Ammon's horn (tissue), 1 donor: Measurements from ENCODE around the gene C17orf100.
"Not testable (repeated sequence)": the region's sequence is repeated elsewhere in the genome, so short reads cannot be mapped to it uniquely, and the experiment has no call there.

Source experiments
- DNase-seq: peaks from one replicate; pipeline ENCODE4 v3.0.0-alpha.2; 2016; ENCODE audit warnings: low spot score

The C17orf100 gene

DNA sequence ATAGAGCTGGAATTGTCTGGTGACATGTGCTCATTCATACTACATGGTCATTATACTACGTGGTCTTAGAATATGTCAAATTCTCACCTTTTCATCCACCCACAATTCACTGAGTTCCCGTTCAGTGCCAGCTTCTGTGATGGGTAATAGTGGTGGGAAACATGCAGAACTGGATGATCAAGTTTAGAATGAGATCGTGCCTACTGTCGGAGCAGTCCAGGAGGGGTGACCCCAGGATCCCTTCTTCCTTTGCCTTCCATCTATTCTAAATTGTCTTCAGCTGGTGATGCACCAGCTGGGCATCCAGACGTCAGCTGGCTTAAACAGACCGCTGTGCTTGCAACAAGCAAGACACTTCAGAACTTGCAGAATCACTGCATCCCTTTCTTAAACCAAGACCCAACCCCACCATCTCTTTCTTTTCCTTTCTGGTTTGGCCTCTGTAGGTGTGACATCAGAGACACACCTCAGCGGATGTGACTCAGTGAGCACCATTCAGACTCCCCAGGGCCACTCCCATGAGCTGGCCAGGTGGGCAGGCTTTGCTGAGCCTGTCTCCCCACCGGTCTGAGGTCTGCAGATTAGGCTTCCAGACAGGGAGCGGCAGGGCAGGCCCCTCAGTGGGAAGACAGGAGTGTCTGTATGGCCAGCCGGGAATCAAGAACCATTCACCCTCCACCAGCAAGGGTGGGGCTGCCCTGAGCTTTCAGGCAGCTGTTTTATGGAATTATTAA lies 18.1 kb downstream of the C17orf100 start:
- no peak for DNase-seq

DNA sequence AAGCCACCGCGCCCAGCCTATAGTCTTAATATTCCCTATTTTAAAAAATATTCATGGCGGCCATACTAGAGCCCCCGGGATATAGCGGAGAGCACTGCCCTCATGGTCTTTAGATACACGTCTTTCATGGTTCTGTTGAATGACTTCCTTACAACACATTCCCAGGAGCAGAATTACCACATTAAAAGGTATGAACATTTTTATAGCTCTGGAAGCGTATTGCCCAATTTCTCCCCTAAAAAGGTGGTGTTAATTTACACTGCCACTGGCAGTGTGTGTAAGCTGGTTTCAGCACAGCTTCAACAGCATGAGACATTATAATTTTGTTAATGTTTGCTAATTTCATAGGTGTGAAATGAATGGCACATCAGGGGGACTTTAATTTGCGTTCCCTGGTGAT lies 19.0 kb downstream of the C17orf100 start:
- no peak for DNase-seq

DNA sequence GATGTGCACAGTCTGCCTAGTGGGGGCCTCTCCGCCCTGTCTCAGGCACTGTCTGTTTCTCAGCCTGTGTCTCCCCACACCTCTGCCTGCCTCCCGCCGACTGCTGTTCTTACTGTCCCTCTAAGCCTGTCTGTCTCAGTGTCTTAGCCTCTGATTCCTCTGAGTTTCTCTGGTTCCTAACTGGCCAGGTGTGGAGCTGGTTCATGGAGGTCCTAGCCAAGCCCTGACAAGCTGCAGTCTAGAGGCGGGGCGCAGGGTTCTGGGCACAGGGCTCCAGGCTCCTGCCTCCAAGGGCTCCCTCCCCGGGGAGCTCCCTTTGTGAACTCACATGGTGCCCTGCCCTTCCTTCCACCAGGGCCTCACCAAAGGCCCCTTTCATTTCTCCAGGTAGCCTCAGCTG lies 19.4 kb downstream of the C17orf100 start:
- DNase-seq, result no peak

DNA sequence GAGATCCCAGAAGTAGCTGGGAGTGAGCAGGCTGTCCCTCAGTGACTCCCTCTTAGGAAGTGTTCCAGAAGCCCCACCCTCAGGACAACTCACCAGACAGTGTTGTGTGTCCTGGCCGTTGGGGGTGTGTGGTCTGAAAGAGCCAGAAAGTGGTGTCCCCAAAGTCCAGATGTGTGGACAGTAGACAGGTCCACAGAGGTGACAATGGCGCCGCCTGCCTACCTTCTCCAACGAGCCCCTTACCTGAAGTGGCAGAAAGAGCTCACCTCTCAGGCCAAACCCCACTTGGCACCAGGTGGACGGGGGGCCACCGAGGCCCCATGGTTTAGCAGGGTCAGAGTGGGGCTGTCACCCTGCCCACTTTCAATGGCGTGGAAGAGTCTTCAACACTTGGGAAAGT lies 19.9 kb downstream of the C17orf100 start:
- DNase-seq, result no peak

DNA sequence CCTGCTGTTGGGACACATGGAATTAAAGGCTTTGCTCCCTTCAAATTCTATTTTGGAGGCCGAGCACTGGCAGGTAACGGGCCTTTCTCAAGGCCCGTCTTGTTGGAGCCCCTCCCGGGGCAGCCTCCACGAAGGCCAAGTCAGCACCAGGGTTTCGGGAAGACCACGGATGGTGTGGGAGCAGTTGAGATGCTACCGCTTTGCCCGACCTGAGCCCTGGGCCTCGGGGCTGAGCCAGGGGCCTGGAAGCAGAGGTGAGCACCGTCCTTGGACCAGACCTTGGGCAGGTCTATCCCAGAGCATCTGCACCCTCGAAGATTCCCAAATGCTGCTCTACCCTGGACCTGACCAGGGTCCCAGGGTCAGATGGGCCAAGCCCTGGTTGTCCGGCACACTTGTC lies 23.0 kb downstream of the C17orf100 start:
- DNase-seq, result no peak

DNA sequence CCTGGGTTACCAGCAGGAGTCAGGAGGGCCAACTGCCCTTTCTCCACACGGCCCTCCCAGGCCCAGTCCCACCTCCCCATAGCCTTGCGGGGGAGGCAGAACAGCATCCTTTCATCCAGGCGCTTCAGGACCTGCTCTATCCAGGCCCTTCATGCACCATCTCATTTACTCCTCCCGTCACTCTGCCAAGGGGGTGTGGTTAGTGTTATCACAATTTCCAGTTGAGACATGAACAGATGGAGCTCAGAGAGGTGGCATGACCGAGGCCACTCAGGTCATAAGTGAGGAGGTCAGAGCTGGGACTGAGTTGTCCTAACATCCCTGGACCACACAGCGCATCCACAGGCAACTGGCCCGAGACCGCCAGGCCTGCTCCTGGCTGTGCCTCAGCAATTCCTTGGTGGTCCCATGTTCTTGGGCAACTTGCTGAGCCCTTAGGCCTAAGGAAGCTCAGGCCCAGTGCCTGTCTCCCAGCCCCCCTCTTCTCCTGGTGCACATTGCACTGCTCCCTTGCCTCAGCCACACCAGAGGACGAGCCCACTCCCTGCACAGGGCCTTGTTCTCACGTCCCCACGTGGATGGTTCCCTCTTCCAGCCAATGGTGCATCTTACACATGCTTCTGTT lies 23.8 kb downstream of the C17orf100 start:
- DNase-seq, result no peak

DNA sequence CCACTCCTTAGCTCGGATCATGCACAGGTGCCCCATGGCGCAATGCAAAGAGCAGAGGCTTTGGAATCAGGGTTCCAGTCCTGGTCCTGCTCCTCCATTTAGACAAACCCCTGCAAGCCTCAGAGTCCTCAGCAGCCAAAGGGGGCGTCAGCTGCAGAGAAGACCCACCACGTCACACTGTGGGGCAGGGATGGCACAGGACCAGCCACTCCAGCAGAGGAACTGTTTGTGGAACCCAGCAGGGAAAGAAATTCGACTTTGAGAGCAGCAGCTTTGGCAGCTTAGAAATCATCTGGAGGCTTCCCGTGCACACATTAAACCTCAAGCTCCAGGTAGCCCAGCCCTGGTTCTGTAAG lies 25.2 kb downstream of the C17orf100 start:
- no peak for DNase-seq

DNA sequence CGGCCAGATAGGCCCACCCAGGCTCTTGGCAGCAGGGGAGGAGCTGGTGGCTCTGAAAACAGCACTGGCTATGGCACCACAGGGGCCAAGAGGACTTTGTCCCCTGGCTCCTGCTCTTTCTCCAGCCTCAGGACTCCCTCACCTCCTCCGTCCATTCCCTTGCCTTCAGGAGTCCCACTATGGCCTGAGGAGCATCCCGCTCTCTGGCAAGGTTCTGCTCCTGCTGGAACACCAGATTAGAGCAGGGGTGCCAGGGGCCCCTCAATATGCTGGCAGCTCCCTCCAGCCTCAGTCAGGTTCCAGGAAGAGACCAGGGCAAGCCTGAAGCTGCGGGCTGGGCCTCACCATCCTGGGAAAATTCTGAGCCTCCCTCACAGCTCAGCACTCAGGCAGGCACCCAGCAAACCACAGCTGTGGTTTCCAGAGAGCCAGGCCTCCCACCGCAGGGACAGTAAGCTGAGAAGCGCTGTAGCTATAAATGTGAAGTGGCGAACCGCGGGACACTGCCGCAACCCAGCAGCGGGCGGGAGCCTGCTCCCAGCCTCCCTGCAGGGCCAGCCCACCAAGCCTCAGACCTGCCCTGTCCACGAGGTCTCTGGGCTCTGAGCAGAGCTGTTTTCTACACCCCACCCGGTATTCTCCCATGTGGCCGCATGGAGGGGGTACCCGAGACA lies 25.7 kb downstream of the C17orf100 start:
- DNase-seq, result no peak

DNA sequence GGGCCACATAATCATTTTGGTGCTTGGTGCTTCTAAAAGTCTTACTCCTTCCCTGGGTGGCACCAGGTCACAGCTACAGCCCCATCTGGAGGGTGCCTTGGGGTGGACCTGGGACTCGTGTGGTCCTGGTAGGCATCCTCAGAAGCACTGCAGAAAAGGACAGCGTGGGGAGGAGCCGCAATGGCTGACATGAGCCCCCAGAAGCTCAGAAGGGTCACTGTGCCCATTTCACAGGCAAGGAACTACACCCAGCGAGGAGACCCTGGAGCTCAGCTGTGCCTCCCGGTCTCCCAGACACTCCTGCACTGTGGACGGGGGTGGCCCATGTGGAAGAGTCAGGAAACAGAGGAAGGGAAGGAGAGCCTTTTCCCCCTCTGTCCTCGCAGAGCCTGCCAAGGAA lies 26.4 kb downstream of the C17orf100 start:
- no peak for DNase-seq

DNA sequence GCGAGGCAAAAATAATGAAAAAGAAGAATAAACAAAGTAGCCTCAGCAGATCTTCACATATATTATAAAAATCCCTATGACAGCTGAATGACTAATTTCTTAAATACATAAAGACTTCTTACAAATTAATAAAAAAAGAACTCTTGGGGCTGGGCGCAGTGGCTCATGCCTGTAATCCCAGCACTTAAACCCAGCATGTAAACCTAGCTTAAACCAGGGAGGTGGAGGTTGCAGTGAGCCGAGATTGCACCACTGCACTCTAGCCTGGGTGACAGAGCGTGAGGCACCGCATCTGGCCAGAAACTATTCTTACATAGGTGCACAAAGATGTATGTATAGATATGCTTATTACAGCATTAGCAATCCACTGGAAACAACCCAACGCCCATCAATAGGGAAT lies 27.7 kb downstream of the C17orf100 start:
- DNase-seq, result no peak

DNA sequence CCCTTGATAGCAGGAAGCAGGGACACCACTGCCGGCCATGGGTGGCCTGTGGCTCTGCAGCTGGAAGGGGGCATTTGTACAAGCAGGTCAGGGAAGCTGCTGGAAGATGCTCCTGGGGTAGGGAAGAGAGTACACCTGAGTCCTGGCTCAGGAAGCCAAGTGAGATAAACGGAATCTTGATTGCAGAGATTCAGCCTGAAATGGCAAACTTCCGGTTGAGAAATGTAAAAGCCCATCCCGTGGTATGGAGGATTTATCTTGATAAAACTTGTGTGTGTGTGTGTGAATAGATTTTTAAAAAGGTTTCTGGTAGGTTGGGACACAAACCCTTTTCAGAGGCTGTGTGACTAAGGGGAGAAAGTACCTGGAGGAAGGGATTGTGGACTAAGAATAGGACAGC lies 29.6 kb downstream of the C17orf100 start:
- no peak for DNase-seq

DNA sequence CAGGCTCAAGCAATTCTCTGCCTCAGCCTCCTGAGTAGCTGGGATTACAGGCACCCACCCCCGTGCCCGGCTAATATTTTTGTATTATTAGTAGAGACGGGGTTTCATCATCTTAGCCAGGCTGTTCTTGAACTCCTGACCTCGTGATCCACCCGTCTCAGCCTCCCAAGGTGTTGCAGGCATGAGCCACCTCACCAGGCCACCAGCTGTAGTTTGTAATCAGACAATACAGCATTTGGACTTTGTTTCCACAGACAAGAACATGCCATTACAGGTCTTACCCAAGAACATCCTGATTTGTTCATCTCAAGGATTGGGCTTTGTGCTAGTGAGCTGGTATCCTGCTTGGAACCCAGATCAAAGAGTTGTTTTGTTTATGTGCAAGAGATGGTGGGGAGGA lies 30.1 kb downstream of the C17orf100 start:
- no peak for DNase-seq

DNA sequence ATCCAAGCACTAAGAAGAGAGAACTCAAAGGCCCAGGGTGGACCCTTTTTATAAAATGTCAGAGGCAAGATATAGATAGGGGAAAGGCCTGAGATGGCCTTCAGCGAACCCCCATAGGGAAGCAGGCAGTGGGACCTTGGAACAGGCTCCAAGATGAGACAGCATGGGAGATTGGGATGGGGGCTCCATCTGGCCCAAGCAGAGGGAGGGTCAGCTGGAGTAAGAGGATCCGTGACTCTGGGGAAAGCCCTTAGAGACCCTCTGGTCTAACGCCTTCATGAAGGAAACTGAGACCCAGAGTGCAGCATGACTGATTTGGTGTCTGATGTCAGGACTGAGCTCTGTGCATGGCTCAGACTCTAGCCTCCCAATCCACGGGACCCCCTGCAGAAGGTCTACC lies 30.8 kb downstream of the C17orf100 start:
- no peak for DNase-seq

DNA sequence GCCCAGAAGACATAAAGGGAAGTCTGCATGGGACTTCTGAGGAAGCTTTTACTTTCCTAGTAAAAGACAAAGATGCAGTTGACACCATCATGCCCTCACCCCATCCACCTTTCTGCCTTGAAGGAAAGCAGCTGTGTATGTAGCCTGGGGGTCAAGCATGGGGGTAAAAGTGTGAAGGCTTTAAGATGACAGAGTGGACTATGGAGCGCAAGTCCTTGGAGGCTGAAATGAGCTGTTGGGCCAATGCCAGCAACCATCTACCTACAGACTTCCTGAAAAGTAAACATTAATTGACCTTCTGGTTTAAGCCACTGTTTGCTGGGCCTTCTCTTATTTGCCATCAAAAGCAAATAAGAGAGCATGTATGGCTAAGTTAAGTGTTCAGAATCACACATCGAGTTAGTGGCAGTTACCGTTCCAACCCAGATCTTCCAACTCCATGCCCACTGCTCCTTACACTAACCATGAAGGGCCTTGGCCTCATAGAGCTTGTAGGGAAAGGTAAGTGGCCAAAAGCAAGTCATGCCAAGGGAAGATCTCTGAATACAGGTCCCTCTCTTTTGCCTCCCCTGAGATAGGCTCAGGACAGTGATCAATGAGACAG lies 31.6 kb downstream of the C17orf100 start:
- no peak for DNase-seq

DNA sequence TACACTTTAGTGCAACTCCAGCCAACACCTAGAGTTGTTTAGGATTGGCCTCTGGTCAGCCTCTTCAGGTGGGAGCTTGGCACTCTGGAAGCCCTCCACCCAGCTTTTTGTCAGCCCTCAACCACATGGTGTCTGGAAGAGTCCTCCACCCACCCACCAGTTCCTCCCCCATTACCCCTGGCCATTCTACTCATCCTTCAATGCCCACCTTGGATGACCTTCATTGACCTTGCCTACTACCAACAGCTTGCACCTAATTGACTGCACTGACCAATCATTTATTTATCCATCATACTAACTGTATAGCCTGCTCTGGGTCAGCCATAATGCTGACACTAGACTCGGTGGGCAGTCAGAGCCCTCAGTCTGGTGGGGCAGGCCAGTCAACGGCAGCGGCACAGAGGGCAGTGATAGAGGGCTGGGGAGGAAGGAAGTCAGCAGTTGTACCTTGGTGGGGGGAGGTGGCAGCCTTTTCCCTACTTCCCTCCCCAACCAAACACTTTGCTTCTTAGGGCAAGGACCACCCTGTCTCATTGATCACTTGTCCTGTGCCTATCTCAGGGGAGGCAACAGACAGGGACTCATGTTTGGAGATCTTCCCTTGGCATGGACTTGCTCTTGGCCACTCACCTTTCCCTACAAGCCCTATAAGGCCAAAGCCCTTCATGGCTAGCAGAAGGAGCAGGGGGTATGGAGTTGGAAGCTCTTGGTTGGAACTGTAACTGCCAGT lies 32.3 kb downstream of the C17orf100 start:
- DNase-seq, result no peak

DNA sequence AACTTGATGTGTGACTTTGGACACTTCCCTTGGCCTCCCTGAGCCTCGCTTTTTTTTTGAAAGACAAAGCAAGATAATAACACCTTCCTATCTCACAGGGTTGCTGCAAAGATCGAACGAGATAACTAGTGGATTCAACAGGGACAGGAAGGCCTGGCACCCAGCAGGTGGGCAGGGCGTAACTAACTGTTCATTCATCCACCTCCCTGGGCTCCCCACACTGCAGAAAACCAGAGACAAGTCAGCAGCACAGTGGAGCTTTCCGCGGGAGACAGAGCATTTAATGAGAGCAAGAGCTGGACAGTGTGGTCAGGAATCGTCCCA lies 32.9 kb downstream of the C17orf100 start:
- DNase-seq, result no peak

DNA sequence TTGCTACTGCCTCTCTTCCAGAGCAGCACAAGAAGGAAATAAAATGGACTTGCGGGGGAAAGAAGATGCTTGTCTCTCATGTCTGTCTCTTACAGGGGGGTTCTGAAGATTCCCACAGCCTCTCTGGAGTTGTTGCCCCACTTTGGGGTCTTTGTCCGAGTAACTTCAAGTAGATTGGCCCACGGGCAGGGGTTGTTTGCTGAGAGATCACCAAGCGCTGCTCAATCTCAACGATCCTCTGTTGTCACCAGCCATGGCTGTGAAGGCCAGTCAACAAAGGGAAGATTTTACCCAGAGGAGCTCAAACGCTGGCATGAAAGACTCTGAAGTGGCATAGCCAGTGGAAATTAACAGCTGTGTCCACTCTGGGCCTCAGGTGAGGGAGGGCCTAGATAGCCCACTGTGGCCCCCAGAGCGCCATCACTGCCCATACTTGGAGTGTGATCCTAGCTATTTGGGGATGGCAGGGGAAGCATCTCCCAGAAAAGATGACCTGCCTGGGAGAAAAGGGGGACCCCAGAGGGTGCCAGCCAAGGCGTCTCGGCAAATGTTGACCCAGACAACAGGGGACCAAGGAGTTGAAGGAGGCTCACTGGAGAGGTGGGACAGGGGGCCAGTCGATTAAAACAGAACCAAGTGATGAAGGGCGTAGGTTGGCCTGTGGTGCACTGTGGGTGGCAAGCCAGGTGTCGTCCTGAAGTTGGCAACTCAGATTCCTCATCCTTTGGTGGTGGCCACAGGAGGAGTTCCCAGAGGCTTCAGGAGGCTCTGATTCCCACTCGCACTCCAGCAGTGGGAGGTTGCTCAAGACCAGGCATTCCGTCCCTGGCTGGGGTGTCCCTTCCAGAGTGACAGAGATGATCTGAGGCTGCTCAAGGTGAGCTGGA lies 33.6 kb downstream of the C17orf100 start:
- no peak for DNase-seq

DNA sequence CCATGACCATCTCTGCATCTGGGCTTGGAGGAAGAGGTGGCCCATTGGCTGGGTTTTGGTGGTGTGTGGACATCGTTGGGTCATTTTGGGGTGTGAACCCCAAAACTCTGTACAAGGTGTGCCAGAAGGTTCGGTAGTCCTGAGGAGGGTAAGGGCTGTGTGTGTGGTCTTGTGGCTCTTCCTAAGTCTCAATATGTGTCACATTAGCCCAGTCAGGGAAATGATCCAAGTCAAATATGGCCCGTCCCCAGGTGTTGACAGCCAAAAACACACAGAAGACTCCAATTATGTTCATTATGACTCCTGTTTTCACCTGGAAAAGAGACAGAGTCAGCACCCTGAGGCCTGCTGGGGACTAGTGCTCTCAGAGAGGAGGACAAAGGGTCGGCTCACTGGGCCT lies 34.5 kb downstream of the C17orf100 start:
- DNase-seq, result no peak

DNA sequence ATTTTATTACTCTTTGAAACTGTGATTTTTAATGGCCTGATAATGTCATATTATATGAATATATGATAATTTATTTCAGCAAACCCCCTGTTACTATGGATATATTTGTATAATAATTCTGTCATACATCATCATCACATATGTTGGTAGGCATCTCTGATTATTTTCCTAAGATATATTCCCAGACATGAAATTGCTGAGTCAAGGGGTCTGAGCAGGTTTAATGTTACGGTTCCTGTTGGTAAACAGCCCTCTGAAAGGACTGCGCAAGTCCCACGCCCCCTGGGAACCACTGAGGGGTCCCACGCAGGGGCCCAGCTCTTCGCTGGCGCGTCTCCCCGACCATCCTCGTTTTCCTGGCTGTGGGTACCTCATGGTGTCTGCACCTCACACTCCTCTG lies 37.4 kb downstream of the C17orf100 start:
- no peak for DNase-seq

DNA sequence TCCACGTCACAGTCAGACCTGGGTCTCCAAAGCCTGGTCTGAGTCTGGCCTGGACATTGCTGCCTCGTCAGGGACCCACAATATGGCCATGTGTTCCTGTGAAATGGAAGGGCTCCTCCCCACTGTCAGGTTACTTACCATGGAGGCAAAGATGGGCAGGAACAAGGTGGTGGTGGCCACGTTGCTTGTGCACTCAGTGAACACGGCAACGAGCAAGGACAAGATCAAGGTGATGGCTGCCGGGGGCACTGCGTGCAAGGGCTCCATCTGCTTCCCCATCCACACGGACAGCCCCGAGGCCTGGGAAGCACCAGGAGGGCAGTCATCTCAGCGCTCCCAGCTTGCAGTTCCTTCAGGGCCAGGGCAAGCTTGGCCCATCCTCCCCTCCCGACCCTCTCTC lies 39.1 kb downstream of the C17orf100 start:
- DNase-seq, result no peak

DNA sequence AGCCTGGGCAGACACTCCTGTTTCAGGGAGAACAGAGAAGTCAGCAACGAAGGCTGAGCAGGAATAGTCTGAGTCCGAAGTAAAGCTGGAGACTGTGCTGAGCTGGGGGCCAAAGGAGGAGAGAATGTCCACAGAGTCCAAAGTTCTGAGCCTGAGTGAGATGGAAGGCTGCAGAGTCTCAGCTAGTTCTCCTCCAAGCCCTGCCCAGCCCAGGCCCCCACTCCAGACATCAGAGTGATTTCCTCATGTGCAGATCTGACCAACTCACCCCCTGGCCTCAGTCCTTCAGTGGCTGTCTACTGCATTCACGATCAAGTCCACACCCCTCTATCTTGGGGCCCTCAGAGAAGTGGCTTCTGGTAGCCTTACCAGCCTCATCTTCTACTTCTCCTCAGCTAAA lies 40.0 kb downstream of the C17orf100 start:
- no peak for DNase-seq

DNA sequence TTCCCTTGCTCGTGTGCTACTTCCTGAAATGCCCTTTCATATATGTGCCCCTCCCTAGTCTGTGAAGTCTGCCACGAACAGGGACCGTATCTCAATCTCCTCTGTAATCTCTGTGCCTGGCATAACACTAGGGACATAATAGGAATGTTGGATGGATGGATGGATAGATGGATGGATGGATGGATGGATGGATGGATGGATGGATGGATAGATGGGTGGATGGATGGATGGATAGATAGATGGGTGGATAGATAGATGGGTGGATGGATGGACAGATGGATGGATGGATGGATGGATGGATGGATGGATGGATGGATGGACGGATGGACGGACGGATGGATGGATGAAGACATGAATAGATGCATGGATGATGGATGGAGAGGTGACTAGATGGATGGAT lies 40.4 kb downstream of the C17orf100 start:
- not testable (repeated sequence) for DNase-seq
